UCSD-AML1 (cell line): ENCODE measurements around the gene SNX7.

Source experiments
- DNase-seq: peaks from one replicate; lab custom pipeline; 2025; ENCODE audit not compliant: unreplicated experiment; lab: John Stamatoyannopoulos, UW

Gene SNX7

GRCh38 chr1:98697781-98698180 is 36.3 kb downstream of the SNX7 start:
- DNase-seq: no peak

DNA sequence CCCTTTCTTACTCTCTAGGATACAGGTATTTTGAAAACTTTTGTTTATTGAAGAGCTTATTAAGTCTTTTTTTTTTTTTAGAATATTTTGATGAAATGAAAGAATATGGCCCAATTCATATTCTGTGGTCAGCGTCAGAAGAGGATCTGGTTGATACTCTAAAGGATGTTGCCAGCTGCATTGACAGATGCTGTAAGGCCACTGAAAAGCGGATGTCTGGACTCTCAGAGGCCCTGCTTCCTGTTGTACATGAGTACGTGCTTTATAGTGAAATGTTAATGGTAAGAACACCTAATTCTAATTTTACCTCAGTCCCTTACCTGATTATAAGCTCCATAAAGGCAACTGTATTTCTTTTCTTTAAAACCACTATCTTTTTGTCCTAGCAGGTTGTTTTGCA is 37.1 kb downstream of the SNX7 start:
- DNase-seq: no peak

DNA sequence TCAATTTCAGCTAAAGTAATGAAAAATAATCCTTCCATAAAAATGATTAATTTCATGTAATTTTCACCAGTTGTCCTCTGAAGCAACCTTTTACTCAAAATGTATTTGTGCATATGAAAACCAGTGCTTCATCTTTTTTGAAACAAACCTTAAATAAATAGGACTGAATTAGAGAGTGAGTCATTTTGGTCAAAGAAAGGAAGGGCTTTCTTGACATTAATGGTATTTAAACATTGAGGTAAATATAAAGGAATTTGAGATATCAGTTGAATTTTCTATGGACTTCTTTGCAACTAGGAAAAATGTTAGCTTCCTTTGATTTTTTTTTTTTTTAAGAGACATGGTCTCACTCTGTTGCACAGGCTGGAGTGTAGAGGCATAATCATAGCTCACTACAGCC is 38.7 kb downstream of the SNX7 start:
- DNase-seq: no peak

DNA sequence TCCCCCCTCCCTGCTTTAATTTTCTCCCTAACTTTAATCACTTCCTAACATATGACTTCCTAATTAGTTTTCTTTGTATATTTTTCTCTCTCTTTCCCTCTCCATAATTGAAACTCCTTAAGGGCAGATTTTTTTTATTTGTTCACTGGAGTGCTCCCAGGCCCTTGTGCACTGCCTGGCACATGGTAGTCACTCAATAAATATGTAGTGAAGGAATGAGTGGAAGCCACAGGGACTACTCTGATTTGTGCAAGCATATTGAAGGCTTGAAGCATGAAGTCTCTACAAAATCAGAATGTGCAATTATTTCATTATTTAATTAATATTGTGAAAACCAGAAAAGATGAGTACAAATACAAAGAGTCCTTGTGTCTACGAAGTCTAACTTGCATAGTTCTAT is 41.5 kb downstream of the SNX7 start:
- DNase-seq: no peak

- DNase-seq: no peak
Measured at GRCh38 chr1:98704474-98704873, 43.0 kb downstream of the SNX7 start.

DNA sequence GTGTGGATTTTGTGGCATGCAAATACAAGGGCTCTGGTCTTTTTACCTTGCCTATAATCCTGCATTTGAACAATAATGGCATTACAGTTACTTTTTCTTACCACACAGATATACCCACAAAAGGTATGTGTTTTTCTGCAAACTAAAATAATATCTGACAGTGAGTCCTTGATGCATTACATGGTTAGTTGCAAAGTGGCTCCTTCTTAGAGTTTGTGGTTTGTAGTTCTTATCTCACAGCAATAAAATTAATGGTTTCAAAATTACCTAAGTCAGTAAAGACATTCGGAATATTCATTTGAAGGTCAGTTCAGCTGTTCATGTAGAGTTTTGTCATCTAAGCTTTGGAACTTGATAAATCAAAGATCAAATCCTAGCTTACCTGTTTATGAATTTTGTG is 43.5 kb downstream of the SNX7 start:
- no peak for DNase-seq

GRCh38 chr1:98705591-98705990 is 44.1 kb downstream of the SNX7 start:
- no peak for DNase-seq

DNA sequence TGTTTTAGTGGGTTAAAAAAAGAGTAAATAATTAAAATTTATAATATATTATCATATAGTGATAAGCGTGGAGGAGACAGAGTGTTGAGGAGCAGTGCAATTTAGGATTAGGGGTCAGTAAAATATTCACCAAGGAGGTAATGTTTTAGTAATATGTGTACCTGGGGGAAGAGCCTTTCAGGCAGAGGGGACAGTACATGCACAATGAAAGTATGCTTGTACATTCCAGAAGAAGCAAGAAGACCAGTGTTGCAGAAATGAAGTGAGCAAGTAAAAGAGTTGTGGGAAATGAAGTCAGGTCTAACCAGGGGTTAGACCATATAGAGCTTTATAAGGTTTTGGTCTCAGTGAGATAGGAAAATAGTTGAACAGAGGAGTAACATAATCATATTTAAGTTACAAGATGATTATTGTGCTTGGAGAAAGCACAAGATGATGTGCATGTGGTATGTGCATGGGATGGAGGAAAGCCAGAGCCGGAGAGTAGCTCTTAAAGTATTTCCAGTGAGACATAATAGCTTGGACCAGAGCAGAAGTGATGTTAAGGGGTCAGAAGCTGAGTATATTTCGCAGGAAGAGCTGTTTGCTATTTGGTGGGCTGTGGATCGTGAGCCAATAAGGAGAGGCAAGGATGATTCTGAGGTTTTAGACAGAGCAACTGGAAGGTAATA is 44.8 kb downstream of the SNX7 start:
- no peak for DNase-seq

DNA sequence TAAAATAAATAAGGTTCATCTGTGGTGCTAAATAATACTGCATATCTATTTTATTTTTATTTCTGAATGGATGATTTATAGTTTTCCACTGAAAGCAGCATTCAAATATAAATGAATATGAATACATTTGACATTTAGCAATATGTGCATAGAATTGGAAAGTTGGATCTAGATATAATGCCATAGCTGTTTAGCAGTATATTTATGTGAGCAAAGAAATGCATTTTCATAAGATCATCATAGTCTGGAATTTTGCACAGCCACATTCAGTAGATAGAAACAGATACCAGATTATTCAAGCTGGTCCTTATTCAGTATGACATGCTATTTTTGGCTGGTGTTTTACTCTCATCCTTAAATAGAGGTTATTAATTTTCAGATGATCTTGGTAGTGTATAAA is 46.0 kb downstream of the SNX7 start:
- no peak for DNase-seq

GRCh38 chr1:98709906-98710305 is 48.4 kb downstream of the SNX7 start:
- DNase-seq: no peak

DNA sequence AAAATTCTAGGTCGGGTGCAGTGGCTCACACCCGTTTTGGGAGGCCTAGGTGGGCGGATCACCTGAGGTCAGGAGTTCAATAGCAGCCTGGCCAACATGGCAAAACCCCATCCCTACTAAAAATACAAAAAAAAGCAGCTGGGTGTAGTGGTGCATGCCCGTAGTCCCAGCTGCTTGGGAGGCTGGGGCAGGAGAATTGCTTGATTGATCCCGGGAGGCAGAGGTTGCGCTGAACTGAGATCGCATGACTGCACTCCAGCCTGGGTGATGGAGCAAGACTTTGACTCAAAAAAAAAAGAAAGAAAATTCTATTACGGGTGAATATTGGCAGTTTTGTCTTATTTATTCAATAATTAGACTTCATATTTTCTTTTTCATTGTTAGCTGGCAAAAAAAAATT is 62.1 kb downstream of the SNX7 start:
- no peak for DNase-seq

GRCh38 chr1:98732985-98733781 is 71.7 kb downstream of the SNX7 start:
- DNase-seq: no peak

DNA sequence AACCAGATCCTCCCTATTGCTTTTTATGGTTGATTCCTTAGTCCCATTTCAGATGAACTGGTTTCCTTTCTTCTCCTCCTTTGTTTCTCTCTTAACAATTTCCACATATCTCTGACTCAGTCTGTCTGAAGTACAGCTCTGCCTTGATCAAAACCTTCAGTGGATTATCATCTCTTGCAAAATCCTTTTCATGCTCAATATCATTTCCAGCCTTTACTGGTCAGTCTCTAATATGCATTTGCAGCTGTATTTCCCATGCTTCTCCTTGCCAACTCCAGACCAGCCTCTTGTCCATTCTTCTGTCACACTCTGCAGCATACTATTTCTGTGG is 72.2 kb downstream of the SNX7 start:
- no peak for DNase-seq

DNA sequence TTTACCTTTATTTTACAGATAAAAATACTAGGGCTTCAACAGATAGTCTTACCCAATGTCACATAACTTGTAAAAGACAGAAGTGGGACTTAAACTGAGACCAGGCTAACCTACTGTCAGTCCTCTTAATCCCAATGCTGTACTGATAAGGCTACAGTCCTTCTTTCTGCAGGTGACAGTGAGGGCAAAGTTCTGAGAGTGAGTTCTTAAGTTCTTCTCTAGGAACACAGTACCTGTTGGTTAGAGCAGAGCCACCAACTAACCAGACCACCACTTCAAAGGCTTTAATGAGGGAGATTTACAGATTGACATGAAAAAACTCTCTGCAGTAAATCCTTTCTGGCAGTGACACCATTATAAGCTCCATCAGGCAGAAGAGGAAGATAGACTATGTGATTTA is 74.2 kb downstream of the SNX7 start:
- no peak for DNase-seq

GRCh38 chr1:98737835-98738234 is 76.3 kb downstream of the SNX7 start:
- no peak for DNase-seq

GRCh38 chr1:98739762-98740161 is 78.2 kb downstream of the SNX7 start:
- DNase-seq: no peak

DNA sequence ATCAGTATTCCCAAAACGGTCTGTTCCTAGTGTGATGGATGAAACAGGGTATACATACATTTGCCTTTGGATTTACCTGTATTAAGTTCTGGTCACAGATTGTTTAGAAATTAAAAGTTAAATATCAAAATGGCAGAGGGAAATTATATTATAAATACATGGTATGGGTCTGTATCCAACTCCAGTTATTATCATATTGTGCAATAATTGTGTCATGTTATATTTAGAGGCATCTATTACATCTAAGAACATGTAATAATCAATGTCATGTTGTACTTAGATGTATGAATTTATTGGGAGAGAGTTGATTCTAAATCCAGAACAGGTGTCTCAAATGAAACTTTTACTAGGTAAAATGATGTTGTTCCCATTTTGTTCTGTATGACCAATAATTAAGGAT is 79.6 kb downstream of the SNX7 start:
- DNase-seq: no peak

DNA sequence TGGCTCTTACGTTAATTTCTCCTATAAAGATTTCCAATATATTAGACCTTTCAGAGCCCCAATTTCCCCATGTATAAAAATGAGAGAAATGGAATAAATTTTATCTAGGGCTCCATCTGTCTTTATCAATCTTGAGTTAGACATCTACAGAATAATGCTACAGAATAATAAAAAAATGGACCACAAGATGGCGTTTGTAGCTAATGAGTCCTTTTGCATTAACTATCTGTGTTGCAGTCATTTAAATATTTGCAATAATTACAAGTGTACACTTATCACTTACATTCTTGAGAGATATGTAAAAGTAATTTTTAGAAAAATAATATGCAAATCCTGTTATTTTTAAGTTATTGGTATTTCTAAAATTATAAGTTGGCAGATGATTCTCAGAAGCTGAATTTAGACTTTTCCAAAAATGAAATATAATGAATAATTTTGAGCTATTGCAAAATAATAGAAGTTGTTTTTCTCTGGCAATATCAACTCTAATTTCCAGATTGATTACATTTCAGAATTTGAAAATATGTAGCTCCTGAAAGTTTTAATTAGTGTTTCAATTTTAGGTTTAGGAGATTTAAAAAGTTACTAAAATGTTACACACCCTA is 87.7 kb downstream of the SNX7 start:
- no peak for DNase-seq

DNA sequence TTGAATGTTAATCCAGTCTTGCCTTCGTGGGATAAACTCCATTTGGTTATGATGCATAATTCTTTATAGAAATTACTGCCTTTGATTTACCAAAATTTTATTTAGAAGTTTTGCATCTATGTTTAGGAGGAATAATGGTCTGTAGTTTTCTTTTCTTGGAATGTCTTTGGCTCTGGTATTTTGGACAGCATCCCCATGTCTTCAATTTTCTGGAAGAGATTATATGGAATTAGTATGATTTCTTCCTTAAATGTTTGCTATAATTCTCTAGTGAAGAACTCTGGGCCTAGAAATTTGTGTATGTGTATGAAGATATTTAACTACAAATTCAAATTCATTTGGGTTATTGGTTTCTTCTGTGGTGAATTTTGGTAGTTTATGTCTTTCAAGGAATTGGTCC is 92.7 kb downstream of the SNX7 start:
- no peak for DNase-seq

- DNase-seq: no peak
Measured at GRCh38 chr1:98761219-98761865, 99.8 kb downstream of the SNX7 start.

DNA sequence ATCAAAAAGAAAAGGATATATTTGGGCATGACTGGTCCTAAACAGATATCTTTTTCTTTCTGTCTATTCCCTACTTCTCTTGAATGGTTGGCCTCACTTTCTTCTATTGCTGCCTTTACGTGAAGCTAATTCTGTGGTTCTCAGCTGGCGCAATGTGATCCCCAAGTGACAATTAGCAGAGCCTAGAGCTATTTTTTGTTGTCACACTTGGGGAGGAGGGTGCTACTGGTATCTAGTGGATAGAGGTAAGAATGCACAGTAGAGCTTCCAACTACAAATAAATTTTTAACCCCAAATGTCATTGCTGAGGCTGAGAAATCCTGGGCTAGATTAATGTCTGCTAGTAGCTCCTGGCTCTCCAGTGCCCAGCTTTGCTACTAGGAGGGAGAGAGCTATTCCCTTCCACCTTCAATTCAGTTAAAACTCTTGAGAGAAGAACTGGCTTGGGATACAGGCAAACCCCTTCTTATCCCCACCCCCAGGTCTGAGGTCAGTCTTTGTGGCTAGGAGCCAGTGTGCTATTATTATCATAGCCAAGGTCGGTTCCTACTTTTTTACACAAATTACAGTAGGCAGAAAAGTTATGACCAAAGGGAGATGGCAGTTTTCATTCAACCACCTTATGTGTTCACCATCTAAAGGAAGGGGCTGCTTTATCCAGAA is 102.1 kb downstream of the SNX7 start:
- DNase-seq: no peak

DNA sequence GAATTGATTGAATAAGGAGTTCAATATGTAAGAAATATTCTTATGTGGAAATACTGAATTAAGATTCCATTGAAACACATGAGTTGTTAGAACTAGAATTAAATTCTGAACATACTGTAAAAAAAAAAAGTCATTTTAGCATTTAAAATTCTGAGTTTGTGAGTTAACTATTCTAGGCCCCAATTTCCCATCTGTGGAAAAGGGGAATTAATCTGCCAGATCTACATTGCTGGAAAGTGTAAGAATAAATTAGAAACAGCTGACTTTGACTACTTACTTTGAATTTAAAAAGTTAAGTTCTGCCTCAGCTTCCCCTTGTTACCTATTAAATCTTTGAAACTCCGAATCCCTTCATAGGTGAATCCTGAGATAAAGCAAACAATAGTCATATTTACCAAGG is 103.0 kb downstream of the SNX7 start:
- DNase-seq: no peak
